Measurements from ENCODE around the gene MYRF.

MYRF gene

DNA sequence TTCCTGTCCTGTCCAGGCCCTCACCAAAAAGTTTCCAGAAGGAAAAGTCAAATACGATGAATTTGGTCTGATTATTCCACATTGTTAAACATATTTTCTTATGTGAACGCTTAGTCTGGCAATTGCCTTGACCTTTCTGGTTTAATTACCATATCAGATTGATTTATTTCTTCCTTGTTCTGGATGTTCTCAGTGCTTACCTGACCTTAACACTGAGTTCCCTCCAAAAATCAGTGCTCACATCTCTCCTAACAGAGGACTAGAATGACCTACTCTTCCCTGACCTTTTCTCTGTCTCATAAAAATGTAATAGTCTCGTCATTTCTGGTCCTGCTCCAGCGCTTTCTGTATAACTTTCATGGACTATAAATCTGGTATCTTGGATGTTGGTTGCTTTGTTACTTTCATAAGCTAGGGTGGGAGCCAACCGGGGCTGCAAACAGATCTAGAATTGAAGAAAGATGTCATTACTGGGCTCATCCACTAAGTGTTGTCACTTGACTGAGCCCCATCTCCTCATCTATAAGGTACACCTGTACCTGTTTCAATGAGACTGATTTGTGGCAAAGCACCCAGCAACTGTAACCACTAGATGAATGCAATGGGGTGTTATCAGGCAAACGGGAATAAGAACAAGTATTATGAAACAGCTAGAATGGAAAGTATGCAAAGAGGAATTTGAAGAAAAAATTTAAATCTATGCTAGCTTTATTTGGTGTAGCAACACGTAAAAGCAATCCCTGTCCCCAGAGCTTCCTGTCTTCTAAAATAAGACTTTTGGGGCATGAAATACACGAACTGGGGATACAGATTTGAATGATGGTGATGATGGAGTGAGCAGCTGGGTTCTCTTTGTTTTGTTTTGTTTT, 78.0 kb downstream of the MYRF start:
- peaks cover 21% of the 10 kb centered on the region for H3K36me3 ChIP-seq (ENCODE audit: insufficient read depth, low read length)
- no peaks in the 10 kb centered on the region for H3K9me3 ChIP-seq (ENCODE audit: low read depth, low read length)
- H3K4me3 ChIP-seq = peak overlapping the region; percentile 86
- TF ChIP-seq FOXP2 (optimal IDR thresholded peaks at IDR 0.05; ENCODE audit: control extremely low read depth, extremely low read length, insufficient read depth) (no peak), POLR2AphosphoS5 (IDR thresholded peaks at IDR 0.05; ENCODE audit: borderline replicate concordance, low read depth, low read length) (no peak), EZH2 (IDR thresholded peaks at IDR 0.05) (no peak)
- no peak for DNase-seq (ENCODE audit: low read depth, low spot score)
- H3K9ac ChIP-seq (ENCODE audit: insufficient read length) = peak overlapping the region; percentile 85
- peak overlapping the region; percentile 99 for H3K27ac ChIP-seq

DNA sequence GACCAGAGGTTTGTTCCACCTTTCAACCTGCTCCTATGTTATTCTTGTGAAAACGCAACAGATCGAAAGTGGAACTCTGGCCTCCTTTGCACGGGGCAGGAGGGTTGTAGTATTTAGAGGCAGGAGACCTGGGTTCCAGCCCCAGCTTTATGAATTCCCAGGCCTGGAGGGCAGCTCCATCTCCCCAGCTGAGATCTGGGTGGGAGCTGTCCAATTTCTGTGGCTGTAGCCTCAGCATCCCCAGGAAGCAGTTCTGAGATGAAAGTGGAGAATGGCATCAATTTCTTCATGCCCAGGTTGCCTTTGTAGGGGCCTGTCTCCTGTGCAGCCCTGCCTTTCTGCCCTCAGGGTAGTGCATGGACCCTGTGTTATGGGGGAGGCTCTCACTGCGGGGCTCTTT, 79.8 kb downstream of the MYRF start:
- H3K27ac ChIP-seq = peak overlapping the region; percentile 99
- peaks cover 36% of the 10 kb centered on the region for H3K36me3 ChIP-seq (ENCODE audit: insufficient read depth, low read length)
- no peak for TF ChIP-seq EZH2 (IDR thresholded peaks at IDR 0.05)
- TF ChIP-seq POLR2AphosphoS5 (IDR thresholded peaks at IDR 0.05; ENCODE audit: borderline replicate concordance, low read depth, low read length) = no peak
- TF ChIP-seq FOXP2 (optimal IDR thresholded peaks at IDR 0.05; ENCODE audit: control extremely low read depth, extremely low read length, insufficient read depth) = no peak
- H3K4me3 ChIP-seq = peak overlapping the region; percentile 86; the same call in 1 of the 2 replicates
- no peak overlapping the region for H3K9ac ChIP-seq (ENCODE audit: insufficient read length)
- H3K9me3 ChIP-seq (ENCODE audit: low read depth, low read length) = no peaks in the 10 kb centered on the region
- DNase-seq (ENCODE audit: low read depth, low spot score) = no peak

DNA sequence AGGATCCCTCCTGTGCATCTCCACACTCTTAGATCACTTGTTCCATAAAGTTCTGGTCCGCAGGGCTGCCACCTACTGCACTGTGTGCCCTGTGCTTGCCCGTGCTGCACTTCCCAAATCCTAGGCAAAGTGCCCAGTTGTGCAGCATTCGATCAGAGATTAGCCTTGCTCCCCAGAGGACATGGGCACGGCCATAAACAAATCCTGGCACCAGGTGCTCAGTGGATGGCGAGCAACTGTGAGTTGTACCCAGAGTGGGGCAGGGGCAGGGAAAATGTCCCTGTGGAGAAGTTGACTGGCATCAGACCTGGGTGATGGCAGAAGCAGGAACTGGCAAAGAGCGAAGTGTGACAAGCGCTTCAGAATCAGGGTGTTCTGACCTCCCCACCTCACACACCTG, 80.3 kb downstream of the MYRF start:
- Histone ChIP-seq H3K9me3 (ENCODE audit: low read depth, low read length) (no peaks in the 10 kb centered on the region), H3K36me3 (ENCODE audit: insufficient read depth, low read length) (peaks cover 41% of the 10 kb centered on the region), H3K27ac (peak overlapping the region; percentile 99), H3K4me3 (0 out of 2 replicates have a peak overlapping the region, but pooled peaks have one; percentile 4), H3K9ac (ENCODE audit: insufficient read length) (no peak overlapping the region)
- TF ChIP-seq EZH2 (IDR thresholded peaks at IDR 0.05) (no peak), POLR2AphosphoS5 (IDR thresholded peaks at IDR 0.05; ENCODE audit: borderline replicate concordance, low read depth, low read length) (peak; percentile 12; the same call in 1 of the 2 replicates)
- DNase-seq (ENCODE audit: low read depth, low spot score) = no peak

DNA sequence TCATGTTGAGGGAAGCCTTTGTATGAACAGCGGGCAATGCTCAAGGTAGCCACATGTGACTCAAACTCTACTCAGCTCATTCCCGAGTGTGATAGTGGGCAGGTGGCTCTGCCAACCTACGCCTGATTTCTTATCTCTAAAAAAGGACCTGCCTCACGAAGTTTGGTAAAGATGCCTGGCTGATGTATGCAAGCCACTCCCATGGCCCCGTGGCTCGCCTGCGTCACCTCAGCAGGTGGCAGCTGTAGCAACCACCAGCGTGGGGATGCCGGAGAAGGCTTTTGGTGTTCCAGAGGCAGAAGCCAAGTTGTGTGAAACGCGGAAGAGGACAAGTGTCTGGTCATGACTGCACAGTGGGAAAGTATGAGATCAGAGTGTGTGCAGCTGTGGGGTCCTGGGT, 81.0 kb downstream of the MYRF start:
- no peak for DNase-seq (ENCODE audit: low read depth, low spot score)
- H3K9me3 ChIP-seq (ENCODE audit: low read depth, low read length) = no peaks in the 10 kb centered on the region

DNA sequence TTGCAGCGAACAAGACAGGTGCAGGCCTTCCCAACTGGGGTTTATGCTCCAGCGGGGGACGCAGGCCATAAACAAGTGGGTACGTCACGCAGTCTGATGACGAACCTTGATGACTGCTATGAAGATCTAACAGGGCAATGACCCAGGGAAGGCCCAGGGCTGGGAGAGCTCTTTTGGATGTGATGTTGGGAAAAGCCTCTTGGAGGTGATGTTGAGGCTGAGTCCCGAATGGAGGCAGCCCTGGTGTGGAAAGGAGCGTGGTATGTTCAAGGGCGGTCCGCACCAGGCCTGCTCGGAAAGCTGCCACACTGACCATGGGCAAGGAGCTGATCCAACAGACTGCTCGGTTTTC, 81.5 kb downstream of the MYRF start:
- peak overlapping the region; percentile 55 for H3K9ac ChIP-seq (ENCODE audit: insufficient read length)
- H3K36me3 ChIP-seq (ENCODE audit: insufficient read depth, low read length) = peaks cover 52% of the 10 kb centered on the region

More for the DNA sequence above, 81.0 kb downstream of the MYRF start:
- peak overlapping the region; percentile 99 for H3K27ac ChIP-seq
- peak overlapping the region; percentile 21 for H3K9ac ChIP-seq (ENCODE audit: insufficient read length)
- peak overlapping the region; percentile 11; the same call in 1 of the 2 replicates for H3K4me3 ChIP-seq
- TF ChIP-seq FOXP2 (optimal IDR thresholded peaks at IDR 0.05; ENCODE audit: control extremely low read depth, extremely low read length, insufficient read depth) (no peak), POLR2AphosphoS5 (IDR thresholded peaks at IDR 0.05; ENCODE audit: borderline replicate concordance, low read depth, low read length) (no peak; the same call in 1 of the 2 replicates), EZH2 (IDR thresholded peaks at IDR 0.05) (no peak)
- H3K36me3 ChIP-seq (ENCODE audit: insufficient read depth, low read length) = peaks cover 48% of the 10 kb centered on the region

DNA sequence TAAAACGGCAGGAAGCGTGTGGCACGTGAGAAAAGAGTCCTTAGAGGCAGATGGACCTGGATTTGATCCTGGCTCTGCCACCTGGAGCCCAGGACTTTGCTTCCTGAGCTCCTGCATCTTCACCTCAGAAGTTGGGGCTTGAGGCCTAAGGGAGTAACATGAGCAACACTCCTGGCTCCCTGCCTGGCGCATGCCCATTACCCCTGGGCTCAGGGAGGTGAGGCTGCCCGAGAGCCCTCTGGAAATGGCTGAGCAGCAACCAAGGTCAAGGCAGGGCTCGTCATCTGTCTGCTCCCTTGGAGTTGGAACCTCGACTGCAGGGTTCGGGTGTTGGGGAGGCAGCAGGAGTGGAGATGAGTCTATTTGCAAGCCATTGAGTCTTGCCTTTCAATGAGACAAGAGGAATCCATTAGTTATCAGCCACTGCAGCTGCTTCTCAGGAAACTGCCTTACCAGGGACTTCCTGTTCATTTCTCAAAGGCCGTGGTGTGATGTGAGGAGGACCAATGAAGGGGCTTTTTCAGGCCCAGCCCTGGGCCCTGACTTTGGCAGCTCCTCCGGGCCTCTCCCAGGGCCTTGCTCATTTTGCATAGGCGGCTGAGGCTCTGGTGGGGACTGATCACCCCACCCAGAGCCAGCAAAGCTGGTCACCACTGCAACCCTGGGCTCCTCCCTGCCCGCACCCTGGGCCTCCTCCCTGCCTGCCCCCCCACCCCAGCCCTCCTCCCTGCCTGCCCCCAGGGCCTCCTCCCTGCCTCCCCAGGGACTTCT, 82.0 kb downstream of the MYRF start:
- peak overlapping the region; percentile 99 for H3K27ac ChIP-seq
- peak; percentile 86 for DNase-seq (ENCODE audit: low read depth, low spot score)
- peak overlapping the region; percentile 74 for H3K4me3 ChIP-seq
- peak; percentile 3 for TF ChIP-seq FOXP2 (optimal IDR thresholded peaks at IDR 0.05; ENCODE audit: control extremely low read depth, extremely low read length, insufficient read depth)
- no peak for TF ChIP-seq EZH2 (IDR thresholded peaks at IDR 0.05)
- TF ChIP-seq POLR2AphosphoS5 (IDR thresholded peaks at IDR 0.05; ENCODE audit: borderline replicate concordance, low read depth, low read length) = peak; percentile 80
- peak overlapping the region; percentile 81 for H3K9ac ChIP-seq (ENCODE audit: insufficient read length)
- peaks cover 56% of the 10 kb centered on the region for H3K36me3 ChIP-seq (ENCODE audit: insufficient read depth, low read length)
- no peaks in the 10 kb centered on the region for H3K9me3 ChIP-seq (ENCODE audit: low read depth, low read length)

More for the DNA sequence above, 81.5 kb downstream of the MYRF start:
- peak overlapping the region; percentile 99 for H3K27ac ChIP-seq
- H3K4me3 ChIP-seq = peak overlapping the region; percentile 74
- TF ChIP-seq FOXP2 (optimal IDR thresholded peaks at IDR 0.05; ENCODE audit: control extremely low read depth, extremely low read length, insufficient read depth) = peak; percentile 7
- TF ChIP-seq POLR2AphosphoS5 (IDR thresholded peaks at IDR 0.05; ENCODE audit: borderline replicate concordance, low read depth, low read length) = no peak
- no peaks in the 10 kb centered on the region for H3K9me3 ChIP-seq (ENCODE audit: low read depth, low read length)
- no peak for DNase-seq (ENCODE audit: low read depth, low spot score)

DNA sequence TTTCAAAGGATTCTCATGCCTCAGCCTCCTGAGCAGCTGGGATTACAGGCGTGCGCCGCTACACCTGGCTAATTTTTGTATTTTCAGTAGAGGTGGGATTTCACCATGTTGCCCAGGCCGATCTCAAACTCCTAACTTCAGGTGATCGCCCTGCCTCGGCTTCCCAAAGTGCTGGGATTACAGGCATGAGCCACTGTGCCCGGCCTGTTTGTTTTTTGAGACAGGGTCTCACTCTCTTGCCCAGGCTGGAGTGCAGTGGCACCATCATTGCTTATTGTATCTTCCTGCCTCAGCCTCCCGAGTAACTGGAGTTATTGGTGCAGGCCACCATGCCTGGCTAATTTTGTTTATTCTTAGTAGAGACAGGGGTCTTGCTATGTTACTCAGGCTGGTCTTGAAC, 83.8 kb downstream of the MYRF start:
- peaks cover 60% of the 10 kb centered on the region for H3K36me3 ChIP-seq (ENCODE audit: insufficient read depth, low read length)
- DNase-seq (ENCODE audit: low read depth, low spot score) = no peak
- TF ChIP-seq FOXP2 (optimal IDR thresholded peaks at IDR 0.05; ENCODE audit: control extremely low read depth, extremely low read length, insufficient read depth) (no peak), POLR2AphosphoS5 (IDR thresholded peaks at IDR 0.05; ENCODE audit: borderline replicate concordance, low read depth, low read length) (no peak), EZH2 (IDR thresholded peaks at IDR 0.05) (no peak)
- peak overlapping the region; percentile 99 for H3K27ac ChIP-seq
- no peak overlapping the region for H3K4me3 ChIP-seq
- H3K9me3 ChIP-seq (ENCODE audit: low read depth, low read length) = no peaks in the 10 kb centered on the region
- no peak overlapping the region for H3K9ac ChIP-seq (ENCODE audit: insufficient read length)

DNA sequence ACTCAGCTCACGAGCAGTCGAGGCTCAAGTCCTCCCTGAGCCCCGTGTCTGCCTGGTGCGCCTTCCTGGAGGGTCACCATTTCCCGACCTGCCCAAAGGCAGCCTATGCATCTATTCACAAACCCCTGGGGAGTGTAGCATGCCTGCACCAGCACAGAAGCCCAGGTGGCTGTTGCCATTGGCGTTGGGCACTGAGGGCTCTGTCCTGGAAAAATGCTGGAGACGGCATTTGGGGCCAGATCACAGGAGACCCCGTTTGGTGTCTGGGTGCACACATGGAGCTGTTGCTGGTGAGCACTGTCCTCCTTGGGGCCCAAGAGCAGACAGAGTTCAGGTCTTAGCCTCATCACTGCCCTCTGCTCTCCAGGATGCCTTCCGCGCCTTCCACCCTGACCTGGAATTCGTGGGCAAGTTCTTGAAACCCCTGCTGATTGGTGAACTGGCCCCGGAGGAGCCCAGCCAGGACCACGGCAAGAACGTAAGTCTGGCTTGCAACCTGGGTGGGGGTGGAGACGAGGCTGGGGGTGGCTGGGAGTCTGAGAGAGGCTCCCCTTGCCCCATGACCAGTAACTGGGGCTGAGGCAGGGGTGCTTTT, 85.1 kb downstream of the MYRF start:
- DNase-seq (ENCODE audit: low read depth, low spot score) = no peak
- H3K9ac ChIP-seq (ENCODE audit: insufficient read length) = no peak overlapping the region
- peak; percentile 10; the same call in 1 of the 2 replicates for TF ChIP-seq POLR2AphosphoS5 (IDR thresholded peaks at IDR 0.05; ENCODE audit: borderline replicate concordance, low read depth, low read length)
- TF ChIP-seq EZH2 (IDR thresholded peaks at IDR 0.05) = no peak
- H3K27ac ChIP-seq = peak overlapping the region; percentile 99
- no peak overlapping the region for H3K4me3 ChIP-seq
- H3K36me3 ChIP-seq (ENCODE audit: insufficient read depth, low read length) = peaks cover 73% of the 10 kb centered on the region
- H3K9me3 ChIP-seq (ENCODE audit: low read depth, low read length) = no peaks in the 10 kb centered on the region

Measured in SK-N-MC (cell line).